Measurements from ENCODE around the gene HOXC6. TPM values are rescaled to one million over a fixed set of nuclear protein-coding genes. Genes with fewer than 3 reads are reported as not detected.

The HOXC6 gene
- total and polyA plus RNA-seq, 9 of the 15 experiments (the other 6 are each of a cell fraction or from before 2014, with no cell fraction given) = 0.06 to 4.0 (median 1.4) TPM

GRCh38 chr12:54016051-54016450 is 12.2 kb upstream of the HOXC6 start:
- no peak for FAIRE-seq
- in situ Hi-C loops (cut with MboI) = no loop called here
- 83% methylated on average over 3 of the region's 3 CpGs for WGBS (ENCODE audit: insufficient coverage, low coverage, missing lambda C conversion rate)
- no peak for ATAC-seq
- POLR2A ChIA-PET = interaction anchor here (0.5 to 2.1 kb wide), 4 partner anchors 9 to 28 kb away, joined by 3 to 10 read pairs (median 4); no protein-coding TSS in a partner anchor
- intact Hi-C loops (cut with micrococcal nuclease) = loop anchor here (10.0 kb wide), 1 partner anchor 279 kb away; no protein-coding TSS in a partner anchor
- no peak overlapping the region for H3K4me3 ChIP-seq
- peaks cover 3% of the 10 kb centered on the region; the same call in 2 of the 3 replicates for H3K79me2 ChIP-seq (ENCODE audit: control insufficient read depth, insufficient read depth, low read length)
- no peak overlapping the region for H3K4me2 ChIP-seq (ENCODE audit: insufficient read depth, low read length)
- CTCF ChIA-PET (ENCODE audit: low intra/inter-chr PET ratio) = no interaction called here
- no peak overlapping the region for H2AFZ ChIP-seq (ENCODE audit: low read depth, low read length)
- no peak for DNase-seq (ENCODE audit: extremely low read depth in 1 of 4, low spot score in 3 of 4)
- no TSS peak for BruUV-seq (replicated peaks)
- H3K27ac ChIP-seq (ENCODE audit: extremely low read depth, low read depth, low read length) = no peak overlapping the region
- no peaks in the 10 kb centered on the region for H3K9me1 ChIP-seq (ENCODE audit: control insufficient read depth, insufficient read depth, low read length)
- no peak for TF ChIP-seq POLR3A (IDR thresholded peaks at IDR 0.05; ENCODE audit: borderline replicate concordance, extremely low read depth, insufficient read depth, insufficient read length)
- no peak for TF ChIP-seq STAT5B (CRISPR knock-in tag; IDR thresholded peaks at IDR 0.05)
- no peak for TF ChIP-seq NCOR1 (IDR thresholded peaks at IDR 0.05)
- no peak for TF ChIP-seq PML (IDR thresholded peaks at IDR 0.05; ENCODE audit: low read length)
- no peak for TF ChIP-seq HDAC8 (tag; IDR thresholded peaks at IDR 0.05)
- no peak for TF ChIP-seq KLF16 (IDR thresholded peaks at IDR 0.05)
- no peak for TF ChIP-seq RCOR1 (IDR thresholded peaks at IDR 0.05; ENCODE audit: borderline replicate concordance in 1 of 2, low read depth in 2 of 2, low read length in 2 of 2)
- no peak for TF ChIP-seq THRAP3 (IDR thresholded peaks at IDR 0.05; ENCODE audit: borderline replicate concordance)
- TF ChIP-seq SRSF7 (optimal IDR thresholded peaks at IDR 0.05; ENCODE audit: low read depth, low read length) = no peak
- no peaks in the 10 kb centered on the region for H3K27me3 ChIP-seq (ENCODE audit: control insufficient read depth in 2 of 2, insufficient read depth in 2 of 2, low read length in 2 of 2)
- no peaks in the 10 kb centered on the region for H3K36me3 ChIP-seq (ENCODE audit: control insufficient read depth, insufficient read depth, low read length)
- peaks cover 12 to 36% of the 10 kb centered on the region in 2 experiments for H3K4me1 ChIP-seq (replicated peaks in 1 of 2; ENCODE audit: control insufficient read depth in 2 of 2, insufficient read depth in 2 of 2, low read length in 2 of 2)
- H3K9ac ChIP-seq (ENCODE audit: insufficient read depth in 1 of 2, low read depth in 2 of 2, low read length in 2 of 2) = no peak overlapping the region
- H3K9me3 ChIP-seq (replicated peaks; ENCODE audit: control insufficient read depth, insufficient read depth, low read depth, low read length) = no peaks in the 10 kb centered on the region
- no peaks in the 10 kb centered on the region for H4K20me1 ChIP-seq (replicated peaks; ENCODE audit: control insufficient read depth, insufficient read depth, low read length)
